SK-N-MC (cell line): ENCODE measurements around the gene DNAH1.
A peak's percentile ranks its signal among the peaks of the same experiment; 100 is the strongest.
"Not testable (repeated sequence)": the region's sequence is repeated elsewhere in the genome, so short reads cannot be mapped to it uniquely, and the experiment has no call there.

Experiments
- DNase-seq: peaks from one replicate; pipeline ENCODE4 v3.0.0-alpha.2; 2011; ENCODE audit warnings: low read depth, low spot score
- H3K27ac ChIP-seq: fragments of 200-600 bp; sonication (generic); 2 replicates; pipeline ENCODE4 v1.5.1; 2016; ENCODE audit warnings: mixed run types
- H3K36me3 ChIP-seq: fragments of 200-600 bp; sonication (generic); 2 replicates; pipeline ENCODE4 v1.6.1; 2017; ENCODE audit warnings: antibody characterized with exemption, low read length, mixed read lengths; ENCODE audit not compliant: insufficient read depth
- H3K4me3 ChIP-seq: fragments of 200-600 bp; sonication (generic); 2 replicates; pipeline ENCODE4 v1.5.1; 2016
- H3K9ac ChIP-seq: fragments of 200-600 bp; sonication (generic); 2 replicates; pipeline ENCODE4 v1.8.0; 2017; ENCODE audit warnings: mixed run types, mixed read lengths; ENCODE audit not compliant: insufficient read length
- H3K9me3 ChIP-seq: fragments of 200-600 bp; sonication (generic); 2 replicates; pipeline ENCODE4 v1.6.1; 2017; ENCODE audit warnings: low read depth, mild to moderate bottlenecking, antibody characterized with exemption, low read length, moderate library complexity, mixed read lengths
- EZH2 ChIP-seq: fragments of 200-600 bp; sonication (generic); IDR thresholded peaks from one replicate; pipeline ENCODE4 v1.6.1; 2017; ENCODE audit warnings: antibody characterized with exemption
- FOXP2 ChIP-seq: optimal IDR thresholded peaks from 2 replicates; pipeline ENCODE3; 2011; ENCODE audit warnings: mild to moderate bottlenecking, moderate library complexity; ENCODE audit not compliant: insufficient read depth; ENCODE audit errors: extremely low read length, control extremely low read depth
- POLR2AphosphoS5 ChIP-seq: IDR thresholded peaks from 2 replicates; pipeline ENCODE4 v1.6.1; 2012; ENCODE audit warnings: mild to moderate bottlenecking, low read depth, low read length, borderline replicate concordance

Gene DNAH1

GRCh38 chr3:52315977-52316764 is at the start of gene DNAH1:
TSS of gene DNAH1 (plus strand) at chr3:52316319. CDS start at chr3:52322443, 6,124 bp downstream.
- no peak for DNase-seq
- Histone ChIP-seq H3K27ac (no peak within 1 kb of the TSS), H3K9me3 (no peaks in the 10 kb centered on the region), H3K36me3 (no peaks in the 10 kb centered on the region), H3K9ac (no peak within 1 kb of the TSS), H3K4me3 (no peak within 1 kb of the TSS)
- TF ChIP-seq FOXP2, result no peak
- TF ChIP-seq EZH2, result no peak
- TF ChIP-seq POLR2AphosphoS5, result no peak

- peaks cover 67% of the 10 kb centered on the region for H3K36me3 ChIP-seq
- H3K27ac ChIP-seq, result no peak overlapping the region
- TF ChIP-seq POLR2AphosphoS5 (no peak), EZH2 (no peak), FOXP2 (no peak)
- no peak overlapping the region for H3K4me3 ChIP-seq
- H3K9me3 ChIP-seq, result no peaks in the 10 kb centered on the region
- no peak overlapping the region for H3K9ac ChIP-seq
- no peak for DNase-seq
Observed at GRCh38 chr3:52268036-52268435, 48.1 kb upstream of the DNAH1 start.

- no peak overlapping the region for H3K4me3 ChIP-seq
- H3K27ac ChIP-seq, result no peak overlapping the region
- DNase-seq, result no peak
- no peak overlapping the region for H3K9ac ChIP-seq
- no peaks in the 10 kb centered on the region for H3K9me3 ChIP-seq
- peaks cover 50% of the 10 kb centered on the region for H3K36me3 ChIP-seq
- TF ChIP-seq FOXP2, result no peak
- no peak for TF ChIP-seq POLR2AphosphoS5
- no peak for TF ChIP-seq EZH2
Observed at GRCh38 chr3:52269776-52270175, 46.3 kb upstream of the DNAH1 start.

GRCh38 chr3:52270252-52270754 is 45.8 kb upstream of the DNAH1 start:
- Histone ChIP-seq H3K9ac (no peak overlapping the region), H3K9me3 (no peaks in the 10 kb centered on the region), H3K4me3 (no peak overlapping the region), H3K36me3 (peaks cover 51% of the 10 kb centered on the region), H3K27ac (no peak overlapping the region)
- DNase-seq, result no peak
- TF ChIP-seq FOXP2, result no peak
- TF ChIP-seq EZH2, result no peak
- no peak for TF ChIP-seq POLR2AphosphoS5

GRCh38 chr3:52272172-52272571 is 43.9 kb upstream of the DNAH1 start:
- H3K9ac ChIP-seq, DNase-seq, H3K9me3 ChIP-seq, H3K27ac ChIP-seq, H3K4me3 ChIP-seq: not testable (repeated sequence)
- peaks cover 37% of the 10 kb centered on the region for H3K36me3 ChIP-seq

GRCh38 chr3:52272831-52273230 is 43.3 kb upstream of the DNAH1 start:
- peaks cover 30% of the 10 kb centered on the region for H3K36me3 ChIP-seq
- no peak overlapping the region for H3K27ac ChIP-seq
- DNase-seq, result no peak
- no peaks in the 10 kb centered on the region for H3K9me3 ChIP-seq
- H3K9ac ChIP-seq, result no peak overlapping the region
- H3K4me3 ChIP-seq, result no peak overlapping the region
- TF ChIP-seq EZH2, result no peak
- TF ChIP-seq FOXP2, result no peak
- TF ChIP-seq POLR2AphosphoS5, result no peak

- H3K9ac ChIP-seq, H3K4me3 ChIP-seq, DNase-seq, H3K27ac ChIP-seq, H3K9me3 ChIP-seq: not testable (repeated sequence)
- H3K36me3 ChIP-seq, result peaks cover 20% of the 10 kb centered on the region
Observed at GRCh38 chr3:52274781-52275180, 41.3 kb upstream of the DNAH1 start.

- Histone ChIP-seq H3K9ac (peak overlapping the region; percentile 87), H3K36me3 (peaks cover 10% of the 10 kb centered on the region), H3K27ac (no peak overlapping the region), H3K4me3 (peak overlapping the region; percentile 77), H3K9me3 (no peaks in the 10 kb centered on the region)
- TF ChIP-seq EZH2 (no peak), POLR2AphosphoS5 (peak; percentile 14; the same call in 1 of the 2 replicates)
- no peak for DNase-seq
Observed at GRCh38 chr3:52277071-52277964, 38.8 kb upstream of the DNAH1 start.

- Histone ChIP-seq H3K27ac (peak overlapping the region; percentile 60; the same call in 1 of the 2 replicates), H3K9me3 (no peaks in the 10 kb centered on the region), H3K9ac (peak overlapping the region; percentile 87), H3K36me3 (peaks cover 4% of the 10 kb centered on the region; the same call in 1 of the 2 replicates), H3K4me3 (peak overlapping the region; percentile 77)
- DNase-seq, result no peak
- TF ChIP-seq POLR2AphosphoS5, result no peak
Observed at GRCh38 chr3:52277972-52278509, 38.1 kb upstream of the DNAH1 start.
